Occipital lobe (tissue), 2 donors: Measurements from ENCODE around the gene PRR13. TPM values are rescaled to one million over a fixed set of nuclear protein-coding genes. Genes with fewer than 3 reads are reported as not detected.
"Not testable (repeated sequence)": the region's sequence is repeated elsewhere in the genome, so short reads cannot be mapped to it uniquely, and the experiment has no call there.

ENCODE experiments used
- DNase-seq: peaks from one replicate; lab custom pipeline; 2025; lab: John Stamatoyannopoulos, UW
- total RNA-seq: library from RNA; depleted of rRNA; stranded (reverse); fragments of >200 nt; gene quantifications from one replicate; pipeline ENCODE4 v1.2.3, GENCODE V29; 2014

PRR13 gene
- total RNA-seq, 1 donor from 2014 or later: 5.9 TPM

DNA sequence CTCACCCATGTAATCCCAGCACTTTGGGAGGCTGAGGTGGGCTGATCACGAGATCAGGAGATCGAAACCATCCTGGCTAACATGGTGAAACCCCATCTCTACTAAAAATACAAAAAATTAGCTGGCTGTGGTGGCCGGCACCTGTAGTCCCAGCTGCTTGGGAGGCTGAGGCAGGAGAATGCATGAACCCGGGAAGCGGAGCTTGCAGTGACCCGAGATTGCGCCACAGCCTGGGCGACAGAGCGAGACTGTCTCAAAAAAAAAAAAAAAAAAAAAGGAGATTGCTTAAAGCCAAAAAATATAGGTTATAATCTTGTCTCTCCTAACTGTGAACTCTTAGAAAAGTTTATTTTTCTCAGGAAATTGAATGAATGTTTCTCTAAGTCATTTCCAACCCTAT, 6.2 kb upstream of the PRR13 start:
- not testable (repeated sequence) for DNase-seq

DNA sequence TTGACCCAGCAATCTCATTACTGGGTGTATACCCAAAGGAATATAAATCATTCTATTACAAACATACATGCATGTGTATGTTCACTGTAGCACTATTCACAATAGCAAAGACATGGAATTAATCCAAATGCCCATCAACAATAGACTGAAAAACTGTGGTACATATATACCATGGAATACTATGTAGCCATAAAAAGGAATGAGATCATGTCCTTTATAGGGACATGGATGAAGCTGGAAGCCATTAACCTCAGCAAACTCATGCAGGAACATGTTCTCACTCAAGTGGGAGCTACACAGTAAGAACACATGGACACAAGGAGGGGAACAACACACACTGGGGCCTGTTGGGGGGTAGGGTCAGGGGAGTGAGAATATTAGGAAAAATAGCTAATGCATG, 2.0 kb upstream of the PRR13 start:
- not testable (repeated sequence) for DNase-seq

DNA sequence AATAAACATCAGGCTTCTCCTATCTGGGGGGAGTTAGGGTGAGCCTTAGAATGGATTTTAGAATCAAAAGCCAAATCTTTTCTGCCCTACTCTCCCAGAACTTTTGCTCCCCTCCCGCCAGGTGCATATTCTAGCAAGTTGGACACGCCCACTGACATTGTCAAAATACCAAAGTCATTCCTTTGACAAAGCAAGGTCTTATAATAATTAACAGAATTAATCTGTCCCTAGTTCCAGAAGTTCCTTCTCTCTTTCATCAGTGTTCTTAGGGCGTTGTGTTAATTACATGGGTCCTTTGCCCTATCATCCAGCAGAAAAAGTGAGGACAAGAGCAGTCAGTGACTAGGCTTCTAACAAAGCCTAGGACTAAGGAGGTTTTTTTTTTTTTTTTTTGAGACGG, 2.4 kb downstream of the PRR13 start:
- no peak for DNase-seq

DNA sequence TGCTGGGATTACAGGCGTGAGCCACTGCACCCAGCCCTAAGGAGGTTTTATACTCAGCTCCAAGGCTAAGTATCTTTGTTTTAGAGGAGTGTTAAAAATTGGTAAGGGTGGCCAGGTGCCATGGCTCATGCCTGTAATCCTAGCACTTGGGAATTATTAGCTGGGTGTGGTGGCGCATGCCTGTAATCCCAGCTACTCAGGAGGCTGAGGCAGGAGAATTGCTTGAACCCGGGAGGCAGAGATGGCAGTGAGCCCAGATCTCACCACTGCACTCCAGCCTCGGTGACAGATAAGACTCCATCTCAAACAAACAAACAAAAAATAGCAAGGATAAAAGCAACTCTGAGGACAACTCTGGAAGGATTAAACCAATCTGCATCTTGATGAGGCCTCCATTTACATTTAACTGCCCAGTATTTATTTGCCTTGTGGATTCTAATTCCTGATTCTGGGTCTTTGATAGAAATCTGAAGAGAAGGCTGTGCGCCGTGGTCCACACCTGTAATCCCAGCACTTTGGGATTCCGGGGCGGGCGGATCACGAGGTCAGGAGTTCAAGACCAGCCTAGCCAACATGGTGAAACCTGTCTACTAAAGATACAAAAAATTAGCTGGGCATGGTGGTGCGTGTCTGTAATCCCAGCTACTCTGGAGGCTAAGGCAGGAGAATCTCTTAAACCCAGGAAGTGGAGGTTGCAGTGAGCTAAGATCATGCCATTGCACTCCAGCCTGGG, 3.2 kb downstream of the PRR13 start:
- not testable (repeated sequence) for DNase-seq

DNA sequence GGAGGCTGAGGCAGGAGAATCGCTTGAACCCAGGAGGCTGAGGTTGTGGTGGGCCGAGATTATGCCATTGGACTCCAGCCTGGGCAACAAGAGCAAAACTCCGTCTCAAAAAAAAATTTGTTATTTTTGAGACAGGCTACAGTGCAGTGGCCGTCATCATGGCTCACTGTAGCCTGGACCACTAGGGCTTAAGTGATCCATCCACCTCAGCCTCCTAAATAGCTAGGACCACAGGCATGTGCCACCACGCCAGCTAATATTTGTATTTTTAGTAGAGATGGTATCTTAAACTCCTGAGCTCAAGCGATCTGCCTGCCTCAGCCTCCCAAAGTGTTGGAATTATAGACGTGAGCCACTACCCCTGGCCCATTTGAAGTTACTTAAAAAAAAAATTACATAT, 9.4 kb downstream of the PRR13 start:
- DNase-seq: no peak

DNA sequence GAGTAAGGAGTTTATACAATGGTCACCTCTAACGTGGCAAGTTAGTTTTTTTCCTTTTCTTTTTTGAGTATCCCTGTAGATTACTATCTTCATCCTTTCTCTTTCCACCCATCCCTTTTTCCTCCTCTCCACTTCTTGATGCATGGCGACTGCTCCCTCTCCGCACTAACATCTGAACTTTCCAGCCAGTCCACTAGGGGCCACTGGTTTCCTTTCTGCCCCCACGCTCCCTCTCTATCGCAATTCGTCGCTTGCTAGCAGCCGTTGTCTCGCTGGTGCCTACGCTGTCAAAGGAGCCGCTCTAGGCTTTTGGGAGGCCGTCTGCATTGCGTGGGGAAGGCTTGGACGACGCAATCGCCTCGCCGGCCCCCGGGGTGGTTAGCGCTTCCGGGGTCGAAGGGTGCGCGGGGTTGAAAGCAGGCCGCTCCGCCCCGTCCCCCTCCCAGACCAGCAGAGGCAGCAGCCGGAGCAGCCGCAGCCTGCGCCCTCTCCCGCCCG, 10.2 kb downstream of the PRR13 start, which contains the start of gene PCBP2:
PCBP2 (plus strand) TSS at position 442 of the 498 bp plus-strand sequence. CDS start 2,699 bp downstream, outside the sequence.
- DNase-seq: peak; percentile 100

DNA sequence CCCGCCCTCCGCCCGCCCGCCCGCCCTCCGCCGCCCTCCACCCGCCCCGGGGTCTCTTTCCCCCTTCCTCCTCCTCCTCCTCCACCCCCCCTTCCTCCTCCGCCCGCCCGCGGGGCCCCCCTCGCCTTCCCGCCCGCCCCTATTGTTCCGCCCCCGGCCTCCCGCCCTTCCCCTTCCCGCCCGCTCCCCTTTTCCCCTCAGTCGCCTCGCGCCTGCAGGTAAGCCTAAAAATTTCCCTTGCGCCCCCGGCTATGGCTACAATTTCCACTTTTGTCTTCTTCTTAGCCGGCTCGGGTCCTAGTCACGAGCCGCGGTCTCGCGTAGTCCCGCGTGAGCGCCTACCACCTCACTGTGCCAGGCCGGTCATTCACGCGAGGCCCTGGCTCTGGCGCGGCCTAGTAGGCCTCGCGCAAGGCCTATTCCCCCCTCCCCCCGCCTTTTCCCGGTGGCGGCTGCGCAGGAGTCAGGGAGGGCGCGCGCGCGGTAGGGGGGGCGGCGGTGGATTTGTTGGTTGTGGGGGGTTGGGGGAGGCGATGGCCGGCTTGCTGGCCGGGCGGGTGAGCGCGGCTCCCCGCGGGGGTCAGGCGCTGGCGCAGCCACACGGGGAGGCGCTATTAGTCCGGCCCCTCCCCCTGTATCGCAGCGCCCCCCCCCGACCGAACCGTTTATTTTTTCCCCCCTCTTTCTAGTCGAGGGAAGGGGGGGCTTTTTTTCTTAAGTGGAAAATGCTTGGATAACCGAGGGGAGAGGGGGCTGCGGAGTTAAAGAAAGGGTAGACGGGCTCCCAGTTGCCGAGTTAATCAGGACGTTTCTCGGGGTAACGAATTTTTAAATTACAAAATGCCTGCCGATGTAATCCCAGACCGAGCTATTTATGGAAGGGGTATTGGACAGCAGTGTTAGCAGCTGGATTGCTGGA, 10.9 kb downstream of the PRR13 start:
- DNase-seq: peak; percentile 79

DNA sequence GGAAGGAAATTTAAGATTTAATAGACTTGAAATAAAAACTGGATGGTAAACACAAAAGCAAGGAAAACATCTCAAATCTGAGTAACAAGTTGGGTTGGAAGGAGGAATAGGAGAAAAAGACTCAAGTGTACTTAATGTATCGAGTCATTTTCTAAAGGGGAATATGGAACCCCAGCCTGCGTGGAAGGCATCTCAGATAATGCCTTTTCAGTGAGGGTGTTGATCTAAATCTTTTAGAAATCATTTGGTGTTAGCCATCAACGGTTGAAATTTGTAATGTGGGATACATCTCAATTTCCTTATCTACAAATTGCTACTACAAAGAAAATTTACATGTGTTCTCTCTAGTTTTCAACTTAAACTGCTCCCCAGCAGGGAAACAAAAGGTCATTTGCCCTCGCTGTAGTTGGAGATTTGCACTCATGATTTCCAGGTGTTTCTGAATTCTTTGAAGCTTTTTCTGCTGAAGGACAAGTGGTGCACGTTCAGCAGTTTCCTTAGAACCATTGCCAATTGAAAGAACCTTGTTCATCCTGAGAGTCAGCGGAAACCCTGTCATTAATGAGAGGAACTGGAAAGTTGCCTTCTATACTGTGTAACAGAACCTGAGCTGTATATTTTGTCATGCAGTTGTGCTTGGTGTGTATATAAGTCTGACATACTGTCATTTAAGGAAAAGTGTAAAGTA, 12.6 kb downstream of the PRR13 start:
- no peak for DNase-seq

DNA sequence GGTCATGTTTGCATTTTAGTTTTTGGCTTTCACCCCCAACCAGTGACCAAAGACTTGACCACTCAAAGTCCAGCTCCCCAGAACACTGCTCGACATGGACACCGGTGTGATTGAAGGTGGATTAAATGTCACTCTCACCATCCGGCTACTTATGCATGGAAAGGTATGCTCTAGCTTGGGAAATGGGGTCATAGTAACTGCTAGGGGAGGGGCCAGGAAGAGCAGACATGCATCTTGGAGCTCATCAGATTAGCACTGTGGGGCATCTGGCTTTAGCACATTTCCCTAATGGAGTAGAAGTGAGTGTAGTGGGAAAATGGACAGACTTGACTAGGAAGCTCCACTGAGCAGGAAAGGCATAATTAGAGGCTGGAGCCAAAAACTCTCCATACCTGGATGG, 13.2 kb downstream of the PRR13 start:
- no peak for DNase-seq

DNA sequence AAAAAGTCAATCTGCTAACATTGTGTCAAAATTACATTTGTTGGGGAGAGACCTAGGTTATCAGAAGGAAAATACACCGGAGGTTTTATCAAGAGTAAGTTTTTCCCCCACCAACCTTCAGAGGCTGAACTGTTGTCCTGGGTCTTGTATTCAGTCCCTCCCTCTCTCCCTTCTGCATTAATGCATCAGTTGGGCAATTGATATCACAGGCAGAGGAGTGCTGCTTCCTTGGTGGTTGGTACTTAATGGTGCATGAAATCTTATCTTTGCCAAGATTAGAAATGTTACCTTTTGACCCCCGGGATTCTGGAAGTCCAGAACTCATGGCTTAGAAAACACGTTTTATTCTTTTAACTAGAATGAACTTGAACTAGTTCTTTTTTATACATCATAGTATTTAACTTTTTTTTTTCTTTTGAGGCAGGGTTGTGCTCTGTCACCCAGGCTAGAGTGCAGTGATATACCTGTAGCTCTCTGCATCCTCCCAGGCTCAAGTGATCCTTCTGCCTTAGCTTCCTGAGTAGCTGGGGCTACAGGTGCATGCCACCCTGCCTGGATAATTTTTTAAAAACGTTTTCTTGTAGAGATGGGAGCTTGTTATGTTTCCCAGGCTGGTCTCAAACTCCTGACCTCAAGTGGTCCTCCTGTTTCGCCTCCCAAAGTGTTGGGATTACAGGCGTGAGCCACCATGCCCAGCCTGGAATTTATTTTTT, 15.3 kb downstream of the PRR13 start:
- no peak for DNase-seq

DNA sequence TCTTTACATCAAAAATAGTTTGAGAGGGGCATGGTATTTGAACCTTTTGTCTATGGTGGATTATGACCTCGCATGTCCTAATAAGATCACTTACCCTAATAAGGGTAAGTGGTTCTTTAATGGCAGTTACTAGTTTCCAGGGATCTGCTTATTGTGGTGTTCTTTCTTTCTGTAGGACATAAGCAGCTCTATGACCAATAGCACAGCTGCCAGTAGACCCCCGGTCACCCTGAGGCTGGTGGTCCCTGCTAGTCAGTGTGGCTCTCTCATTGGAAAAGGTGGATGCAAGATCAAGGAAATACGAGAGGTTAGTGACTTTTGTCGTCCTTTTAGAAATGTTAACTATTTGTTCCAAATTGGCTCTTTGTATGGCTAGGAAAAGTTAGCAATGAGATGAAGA, 17.6 kb downstream of the PRR13 start:
- DNase-seq: no peak

DNA sequence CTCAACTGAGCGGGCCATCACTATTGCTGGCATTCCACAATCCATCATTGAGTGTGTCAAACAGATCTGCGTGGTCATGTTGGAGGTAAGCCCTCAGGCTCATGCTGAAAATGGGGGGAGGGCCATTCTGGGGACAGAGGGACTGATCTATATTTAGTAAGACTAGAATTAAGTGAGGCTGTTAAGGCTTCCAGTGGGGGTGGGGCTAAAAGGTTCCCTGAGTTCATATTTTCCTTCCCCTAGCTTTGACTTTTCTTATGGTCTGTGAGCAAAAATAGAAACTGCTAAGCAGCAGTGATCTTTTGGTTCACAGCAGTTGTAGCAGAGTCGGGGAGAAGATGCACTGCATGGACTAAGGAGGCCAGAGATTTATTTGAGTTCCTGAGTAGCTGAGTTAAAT, 19.5 kb downstream of the PRR13 start:
- no peak for DNase-seq

DNA sequence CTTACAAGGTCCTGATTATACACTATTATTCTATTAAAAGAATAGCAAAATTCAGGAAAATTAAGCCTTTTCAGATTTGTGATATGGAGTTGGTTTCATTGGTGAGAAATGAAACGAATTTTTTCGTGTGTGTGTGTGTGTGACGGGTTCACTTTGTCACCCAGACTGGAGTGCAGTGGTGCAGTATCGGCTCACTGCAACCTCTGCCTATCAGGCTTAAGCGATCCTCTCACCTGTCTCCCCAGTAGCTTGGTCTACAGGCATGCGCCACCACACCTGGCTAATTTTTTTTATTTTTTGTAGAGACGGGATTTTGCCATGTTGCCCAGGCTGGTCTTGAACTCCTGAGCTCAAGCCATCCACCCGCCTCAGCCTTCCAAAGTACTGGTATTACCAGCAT, 20.1 kb downstream of the PRR13 start:
- DNase-seq: no peak

DNA sequence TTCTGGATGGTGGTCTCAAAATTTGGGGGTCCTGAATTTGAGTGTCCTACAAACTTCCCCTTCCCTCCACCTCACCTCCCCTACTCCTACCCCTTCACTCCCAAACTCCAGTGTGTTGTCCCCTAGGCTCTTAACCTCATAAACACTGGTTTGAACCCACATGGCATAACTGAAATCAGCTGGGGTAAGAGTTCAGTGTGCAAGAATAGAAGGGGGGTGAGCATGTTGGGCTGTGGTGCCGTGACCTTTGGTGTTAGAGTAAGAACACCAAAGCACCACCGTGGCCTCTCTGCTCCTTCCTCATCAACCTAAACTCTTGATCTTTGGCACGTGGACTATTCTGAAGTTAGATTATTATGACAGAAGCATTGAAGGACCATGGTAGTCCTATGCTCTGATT, 21.4 kb downstream of the PRR13 start:
- DNase-seq: no peak

DNA sequence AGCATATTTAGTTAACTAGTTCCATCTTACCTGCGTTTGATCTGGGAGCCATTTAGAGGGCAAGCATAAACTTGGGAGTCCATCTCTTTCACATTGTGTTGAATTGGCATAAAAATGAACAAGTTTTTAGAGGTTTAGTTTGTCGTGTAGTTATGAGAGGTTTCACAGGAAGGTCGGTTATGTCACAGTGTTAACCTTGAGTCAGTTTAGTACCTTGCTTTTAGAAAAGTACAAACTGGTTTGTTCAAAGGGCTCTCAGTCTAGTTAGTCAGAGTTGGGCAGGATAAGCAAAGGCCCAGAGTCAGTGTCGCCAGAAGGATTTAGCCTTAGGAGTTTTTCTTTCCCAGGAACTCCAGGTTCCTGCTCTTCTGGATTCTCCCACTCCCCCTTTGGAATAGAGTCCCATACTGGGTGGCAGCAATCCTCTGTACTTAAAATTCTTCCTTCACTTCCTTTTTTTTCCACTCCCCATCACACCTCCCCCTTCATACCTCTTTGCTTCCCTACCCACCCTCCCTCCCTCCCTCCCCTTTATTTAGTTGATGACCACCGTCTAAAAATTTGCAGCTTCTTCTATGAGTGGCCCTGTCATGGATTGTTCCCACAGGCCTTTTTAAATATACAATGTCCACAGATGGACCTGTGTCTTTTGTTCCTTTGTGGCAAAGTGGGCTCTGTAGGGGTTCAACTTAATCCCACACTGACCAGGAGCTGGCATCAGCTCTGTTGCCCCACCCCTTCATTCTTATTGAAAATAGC, 22.4 kb downstream of the PRR13 start:
- no peak for DNase-seq

DNA sequence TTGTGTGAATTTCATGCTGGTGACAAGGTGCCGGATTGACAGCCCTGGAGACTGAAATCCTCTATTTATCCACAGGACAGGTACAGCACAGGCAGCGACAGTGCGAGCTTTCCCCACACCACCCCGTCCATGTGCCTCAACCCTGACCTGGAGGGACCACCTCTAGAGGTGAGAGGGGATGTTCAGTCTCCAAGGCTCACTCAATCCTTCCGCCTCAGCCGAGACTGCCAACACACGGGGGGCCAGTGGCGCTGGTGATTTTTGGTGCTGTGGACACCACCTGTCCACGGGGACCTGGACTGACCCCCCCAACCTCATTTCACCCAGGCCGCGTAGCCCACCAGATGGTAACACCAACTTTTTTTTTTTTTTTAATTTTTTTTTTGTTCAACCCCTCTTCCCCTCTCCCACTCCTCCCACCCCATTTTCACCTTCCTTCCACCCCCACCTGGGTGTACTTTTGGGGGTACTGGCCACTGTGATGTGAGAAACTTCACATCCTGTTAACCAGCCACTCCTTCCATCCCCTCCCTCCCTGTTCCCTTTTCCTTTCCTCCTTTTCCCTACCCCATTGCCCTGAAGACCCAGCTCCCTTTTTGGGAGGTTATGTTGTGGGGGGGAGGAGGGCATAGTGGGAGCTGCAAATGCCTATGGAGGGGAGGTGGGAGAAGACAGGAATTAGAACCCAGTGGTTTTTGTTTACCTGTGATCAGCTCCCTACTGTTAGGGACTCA, 23.3 kb downstream of the PRR13 start:
- no peak for DNase-seq

DNA sequence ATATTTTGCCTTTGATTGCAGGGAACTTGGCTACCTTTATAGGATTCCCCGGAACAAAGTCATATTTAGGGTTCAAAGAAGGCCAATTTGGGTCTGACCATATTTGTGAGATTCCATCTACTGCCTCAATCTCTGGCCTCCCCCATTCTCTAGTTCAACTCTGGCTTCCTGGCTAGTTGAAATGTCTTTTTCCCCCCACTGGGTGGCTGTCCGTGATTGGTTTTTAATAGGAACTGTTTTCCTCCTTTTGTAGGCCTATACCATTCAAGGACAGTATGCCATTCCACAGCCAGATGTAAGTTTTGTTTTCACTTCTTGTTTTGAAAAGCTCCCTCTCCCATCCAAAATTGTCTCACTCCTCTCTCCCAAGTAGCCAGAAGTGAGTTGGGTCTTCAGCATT, 24.1 kb downstream of the PRR13 start:
- DNase-seq: no peak

DNA sequence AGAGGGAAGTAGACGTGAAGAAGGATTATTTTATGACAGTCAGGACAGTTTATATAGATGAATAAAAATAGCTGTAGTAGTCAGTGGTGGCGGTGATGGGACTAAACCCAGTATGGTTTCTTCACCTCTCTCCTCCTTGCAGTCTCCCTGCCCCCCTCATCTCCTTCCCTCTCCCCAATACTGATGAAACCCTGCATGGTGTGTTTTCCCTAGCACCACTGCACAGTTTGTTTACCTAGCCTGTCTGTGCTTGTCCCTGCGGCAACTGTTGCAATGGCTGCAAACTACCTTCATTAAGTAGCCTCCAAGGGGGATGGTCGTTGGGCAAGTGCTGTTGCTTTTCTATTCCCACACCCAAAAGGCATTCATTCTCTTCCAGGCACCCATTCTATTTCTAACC, 25.1 kb downstream of the PRR13 start:
- DNase-seq: no peak

DNA sequence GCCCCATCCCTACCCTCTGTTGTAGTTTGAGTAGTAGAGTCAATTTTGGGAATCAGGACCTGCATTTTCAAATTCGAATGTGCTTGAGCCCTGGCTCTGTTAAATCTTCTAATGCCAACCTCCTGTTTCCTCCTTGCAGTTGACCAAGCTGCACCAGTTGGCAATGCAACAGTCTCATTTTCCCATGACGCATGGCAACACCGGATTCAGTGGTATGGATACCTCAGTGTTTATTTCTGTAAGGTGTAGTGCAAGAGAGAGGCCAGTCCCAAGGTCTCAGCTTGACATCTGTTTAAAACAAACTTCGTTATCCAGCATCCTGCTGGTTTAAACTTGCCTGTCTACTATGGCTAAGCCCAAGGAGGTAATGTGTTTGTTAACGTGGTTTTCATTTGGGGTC, 25.5 kb downstream of the PRR13 start:
- DNase-seq: no peak

DNA sequence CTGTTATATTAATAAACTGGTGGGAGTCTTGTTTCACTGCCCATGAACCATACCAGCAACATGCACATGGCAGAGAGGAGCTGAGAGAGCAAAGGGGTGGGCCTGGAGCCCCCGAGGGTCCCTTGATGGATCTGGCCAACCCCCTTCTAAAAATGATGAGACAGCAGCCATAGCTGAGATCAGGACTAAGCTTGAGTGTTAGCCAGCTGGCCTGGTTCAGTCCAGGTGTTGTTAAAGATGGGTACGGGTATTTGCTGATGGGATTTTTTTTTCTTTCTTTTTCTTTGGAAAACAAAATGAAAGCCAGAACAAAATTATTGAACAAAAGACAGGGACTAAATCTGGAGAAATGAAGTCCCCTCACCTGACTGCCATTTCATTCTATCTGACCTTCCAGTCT, 26.3 kb downstream of the PRR13 start:
- DNase-seq: no peak
